ENCODE data around the gene NPIPB6. TPM values are rescaled to one million over a fixed set of nuclear protein-coding genes. Genes with fewer than 3 reads are reported as not detected.

Gene NPIPB6
- total and polyA plus RNA-seq, 2 experiments from 2014 or later: 1.5 to 1.8 TPM

GRCh38 chr16:28297308-28297707, 66.0 kb downstream of the NPIPB6 start (continued):
- TF ChIP-seq, protein P1, sequence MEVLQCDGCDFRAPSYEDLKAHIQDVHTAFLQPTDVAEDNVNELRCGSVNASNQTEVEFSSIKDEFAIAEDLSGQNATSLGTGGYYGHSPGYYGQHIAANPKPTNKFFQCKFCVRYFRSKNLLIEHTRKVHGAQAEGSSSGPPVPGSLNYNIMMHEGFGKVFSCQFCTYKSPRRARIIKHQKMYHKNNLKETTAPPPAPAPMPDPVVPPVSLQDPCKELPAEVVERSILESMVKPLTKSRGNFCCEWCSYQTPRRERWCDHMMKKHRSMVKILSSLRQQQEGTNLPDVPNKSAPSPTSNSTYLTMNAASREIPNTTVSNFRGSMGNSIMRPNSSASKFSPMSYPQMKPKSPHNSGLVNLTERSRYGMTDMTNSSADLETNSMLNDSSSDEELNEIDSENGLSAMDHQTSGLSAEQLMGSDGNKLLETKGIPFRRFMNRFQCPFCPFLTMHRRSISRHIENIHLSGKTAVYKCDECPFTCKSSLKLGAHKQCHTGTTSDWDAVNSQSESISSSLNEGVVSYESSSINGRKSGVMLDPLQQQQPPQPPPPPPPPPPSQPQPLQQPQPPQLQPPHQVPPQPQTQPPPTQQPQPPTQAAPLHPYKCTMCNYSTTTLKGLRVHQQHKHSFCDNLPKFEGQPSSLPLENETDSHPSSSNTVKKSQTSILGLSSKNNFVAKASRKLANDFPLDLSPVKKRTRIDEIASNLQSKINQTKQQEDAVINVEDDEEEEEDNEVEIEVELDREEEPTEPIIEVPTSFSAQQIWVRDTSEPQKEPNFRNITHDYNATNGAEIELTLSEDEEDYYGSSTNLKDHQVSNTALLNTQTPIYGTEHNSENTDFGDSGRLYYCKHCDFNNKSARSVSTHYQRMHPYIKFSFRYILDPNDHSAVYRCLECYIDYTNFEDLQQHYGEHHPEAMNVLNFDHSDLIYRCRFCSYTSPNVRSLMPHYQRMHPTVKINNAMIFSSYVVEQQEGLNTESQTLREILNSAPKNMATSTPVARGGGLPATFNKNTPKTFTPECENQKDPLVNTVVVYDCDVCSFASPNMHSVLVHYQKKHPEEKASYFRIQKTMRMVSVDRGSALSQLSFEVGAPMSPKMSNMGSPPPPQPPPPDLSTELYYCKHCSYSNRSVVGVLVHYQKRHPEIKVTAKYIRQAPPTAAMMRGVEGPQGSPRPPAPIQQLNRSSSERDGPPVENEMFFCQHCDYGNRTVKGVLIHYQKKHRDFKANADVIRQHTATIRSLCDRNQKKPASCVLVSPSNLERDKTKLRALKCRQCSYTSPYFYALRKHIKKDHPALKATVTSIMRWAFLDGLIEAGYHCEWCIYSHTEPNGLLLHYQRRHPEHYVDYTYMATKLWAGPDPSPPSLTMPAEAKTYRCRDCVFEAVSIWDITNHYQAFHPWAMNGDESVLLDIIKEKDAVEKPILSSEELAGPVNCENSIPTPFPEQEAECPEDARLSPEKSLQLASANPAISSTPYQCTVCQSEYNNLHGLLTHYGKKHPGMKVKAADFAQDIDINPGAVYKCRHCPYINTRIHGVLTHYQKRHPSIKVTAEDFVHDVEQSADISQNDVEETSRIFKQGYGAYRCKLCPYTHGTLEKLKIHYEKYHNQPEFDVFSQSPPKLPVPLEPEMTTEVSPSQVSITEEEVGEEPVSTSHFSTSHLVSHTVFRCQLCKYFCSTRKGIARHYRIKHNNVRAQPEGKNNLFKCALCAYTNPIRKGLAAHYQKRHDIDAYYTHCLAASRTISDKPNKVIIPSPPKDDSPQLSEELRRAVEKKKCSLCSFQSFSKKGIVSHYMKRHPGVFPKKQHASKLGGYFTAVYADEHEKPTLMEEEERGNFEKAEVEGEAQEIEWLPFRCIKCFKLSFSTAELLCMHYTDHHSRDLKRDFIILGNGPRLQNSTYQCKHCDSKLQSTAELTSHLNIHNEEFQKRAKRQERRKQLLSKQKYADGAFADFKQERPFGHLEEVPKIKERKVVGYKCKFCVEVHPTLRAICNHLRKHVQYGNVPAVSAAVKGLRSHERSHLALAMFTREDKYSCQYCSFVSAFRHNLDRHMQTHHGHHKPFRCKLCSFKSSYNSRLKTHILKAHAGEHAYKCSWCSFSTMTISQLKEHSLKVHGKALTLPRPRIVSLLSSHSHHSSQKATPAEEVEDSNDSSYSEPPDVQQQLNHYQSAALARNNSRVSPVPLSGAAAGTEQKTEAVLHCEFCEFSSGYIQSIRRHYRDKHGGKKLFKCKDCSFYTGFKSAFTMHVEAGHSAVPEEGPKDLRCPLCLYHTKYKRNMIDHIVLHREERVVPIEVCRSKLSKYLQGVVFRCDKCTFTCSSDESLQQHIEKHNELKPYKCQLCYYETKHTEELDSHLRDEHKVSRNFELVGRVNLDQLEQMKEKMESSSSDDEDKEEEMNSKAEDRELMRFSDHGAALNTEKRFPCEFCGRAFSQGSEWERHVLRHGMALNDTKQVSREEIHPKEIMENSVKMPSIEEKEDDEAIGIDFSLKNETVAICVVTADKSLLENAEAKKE (CRISPR knock-in tag; IDR thresholded peaks at IDR 0.05): no peak
- TF ChIP-seq CREB1 (CRISPR knock-in tag; IDR thresholded peaks at IDR 0.05; ENCODE audit: low read depth) (no peak), EZH2phosphoT487 (IDR thresholded peaks at IDR 0.05; ENCODE audit: unreplicated experiment) (no peak), EZH2 (IDR thresholded peaks at IDR 0.05; ENCODE audit: low read depth, unreplicated experiment) (no peak), REST (IDR thresholded peaks at IDR 0.05; ENCODE audit: unreplicated experiment) (no peak), JUNB (IDR thresholded peaks at IDR 0.05; ENCODE audit: unreplicated experiment) (no peak), POLR2AphosphoS5 (IDR thresholded peaks at IDR 0.05; ENCODE audit: low read depth) (no peak), NANOG (IDR thresholded peaks at IDR 0.05; ENCODE audit: borderline replicate concordance) (no peak), ZNF331 (CRISPR knock-in tag; IDR thresholded peaks at IDR 0.05; ENCODE audit: low read depth) (no peak)
- TF ChIP-seq, protein P2, sequence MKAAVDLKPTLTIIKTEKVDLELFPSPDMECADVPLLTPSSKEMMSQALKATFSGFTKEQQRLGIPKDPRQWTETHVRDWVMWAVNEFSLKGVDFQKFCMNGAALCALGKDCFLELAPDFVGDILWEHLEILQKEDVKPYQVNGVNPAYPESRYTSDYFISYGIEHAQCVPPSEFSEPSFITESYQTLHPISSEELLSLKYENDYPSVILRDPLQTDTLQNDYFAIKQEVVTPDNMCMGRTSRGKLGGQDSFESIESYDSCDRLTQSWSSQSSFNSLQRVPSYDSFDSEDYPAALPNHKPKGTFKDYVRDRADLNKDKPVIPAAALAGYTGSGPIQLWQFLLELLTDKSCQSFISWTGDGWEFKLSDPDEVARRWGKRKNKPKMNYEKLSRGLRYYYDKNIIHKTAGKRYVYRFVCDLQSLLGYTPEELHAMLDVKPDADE (IDR thresholded peaks at IDR 0.05): no peak
